ENCODE results near the gene TLDC2. TPM values are rescaled to one million over a fixed set of nuclear protein-coding genes. Genes with fewer than 3 reads are reported as not detected.
"Not testable (repeated sequence)": the region's sequence is repeated elsewhere in the genome, so short reads cannot be mapped to it uniquely, and the experiment has no call there.

The TLDC2 gene
- not detected for polyA plus RNA-seq (2012; ENCODE audit: insufficient read depth, insufficient read length)

GRCh38 chr20:36875702-36876472 is at the start of gene TLDC2:
Gene TLDC2, plus strand, starts transcription at chr20:36876138. Its CDS starts 37 bp downstream, at chr20:36876175.
- no peak for DNase-seq (ENCODE audit: low read depth, low spot score)
- H3K4me3 ChIP-seq (ENCODE audit: low read length) = no peak within 1 kb of the TSS

- H3K4me3 ChIP-seq (ENCODE audit: low read length) = no peak overlapping the region
- DNase-seq (ENCODE audit: low read depth, low spot score) = no peak
Observed at GRCh38 chr20:36826554-36827244, 49.2 kb upstream of the TLDC2 start.

- H3K4me3 ChIP-seq (ENCODE audit: low read length) = no peak overlapping the region
- DNase-seq (ENCODE audit: low read depth, low spot score) = no peak
Observed at GRCh38 chr20:36827541-36828279, 48.2 kb upstream of the TLDC2 start.

- no peak overlapping the region for H3K4me3 ChIP-seq (ENCODE audit: low read length)
- no peak for DNase-seq (ENCODE audit: low read depth, low spot score)
Observed at GRCh38 chr20:36830791-36831691, 44.9 kb upstream of the TLDC2 start.

GRCh38 chr20:36832791-36833190 is 43.1 kb upstream of the TLDC2 start:
- no peak overlapping the region for H3K4me3 ChIP-seq (ENCODE audit: low read length)
- DNase-seq (ENCODE audit: low read depth, low spot score) = no peak

GRCh38 chr20:36833275-36834020 is 42.5 kb upstream of the TLDC2 start:
- no peak for DNase-seq (ENCODE audit: low read depth, low spot score)

GRCh38 chr20:36835025-36835424 is 40.9 kb upstream of the TLDC2 start:
- no peak for DNase-seq (ENCODE audit: low read depth, low spot score)
- peak overlapping the region; percentile 45 for H3K4me3 ChIP-seq (ENCODE audit: low read length)

More at GRCh38 chr20:36833275-36834020, 42.5 kb upstream of the TLDC2 start:
- H3K4me3 ChIP-seq (ENCODE audit: low read length) = no peak overlapping the region

GRCh38 chr20:36835453-36836198 is 40.3 kb upstream of the TLDC2 start:
- DNase-seq (ENCODE audit: low read depth, low spot score) = peak; percentile 86
- H3K4me3 ChIP-seq (ENCODE audit: low read length) = peak overlapping the region; percentile 45

- no peak overlapping the region for H3K4me3 ChIP-seq (ENCODE audit: low read length)
- peak; percentile 58 for DNase-seq (ENCODE audit: low read depth, low spot score)
Observed at GRCh38 chr20:36836591-36837269, 39.2 kb upstream of the TLDC2 start.

GRCh38 chr20:36838376-36838775 is 37.6 kb upstream of the TLDC2 start:
- not testable (repeated sequence) for DNase-seq (ENCODE audit: low read depth, low spot score); H3K4me3 ChIP-seq (ENCODE audit: low read length)

GRCh38 chr20:36839150-36839549 is 36.8 kb upstream of the TLDC2 start:
- DNase-seq (ENCODE audit: low read depth, low spot score) = no peak
- no peak overlapping the region for H3K4me3 ChIP-seq (ENCODE audit: low read length)

GRCh38 chr20:36841030-36841429 is 34.9 kb upstream of the TLDC2 start:
- H3K4me3 ChIP-seq (ENCODE audit: low read length); DNase-seq (ENCODE audit: low read depth, low spot score): not testable (repeated sequence)

- no peak for DNase-seq (ENCODE audit: low read depth, low spot score)
- no peak overlapping the region for H3K4me3 ChIP-seq (ENCODE audit: low read length)
Observed at GRCh38 chr20:36845288-36845971, 30.5 kb upstream of the TLDC2 start.

- no peak for DNase-seq (ENCODE audit: low read depth, low spot score)
- no peak overlapping the region for H3K4me3 ChIP-seq (ENCODE audit: low read length)
Observed at GRCh38 chr20:36847009-36847709, 28.8 kb upstream of the TLDC2 start.

- no peak for DNase-seq (ENCODE audit: low read depth, low spot score)
- H3K4me3 ChIP-seq (ENCODE audit: low read length) = no peak overlapping the region
Observed at GRCh38 chr20:36847710-36848040, 28.3 kb upstream of the TLDC2 start.

GRCh38 chr20:36848078-36848660 is 27.8 kb upstream of the TLDC2 start:
- no peak for DNase-seq (ENCODE audit: low read depth, low spot score)
- H3K4me3 ChIP-seq (ENCODE audit: low read length) = no peak overlapping the region

Measured in Jurkat, Clone E6-1 (cell line).